Breast epithelium (tissue), 3 donors: ENCODE results near the gene COPE.

Experiments used
- CTCF ChIP-seq, 3 donors: fragments of 450-650 bp; IDR thresholded peaks; one replicate each; pipeline ENCODE4 v1.5.1; 2016 to 2017; ENCODE audit warnings: antibody characterized with exemption in 3 of 3, mild to moderate bottlenecking in 3 of 3, moderate library complexity in 3 of 3
- POLR2AphosphoS5 ChIP-seq, 3 donors: sonication (generic); formaldehyde crosslinking; IDR thresholded peaks; one replicate each; pipeline ENCODE4 v1.6.1; 2017; ENCODE audit warnings: antibody characterized with exemption in 3 of 3

- TF ChIP-seq CTCF (IDR thresholded peaks at IDR 0.05) (no peak), POLR2AphosphoS5 (IDR thresholded peaks at IDR 0.05) (no peak)
These were observed 24.7 kb downstream of the COPE start for GRCh38 chr19:18894254-18895037.
